ENCODE results near the gene ADGRD1.

The ADGRD1 gene

GRCh38 chr12:131008131-131008912 lies 54.6 kb downstream of the ADGRD1 start:
- TF ChIP-seq SIN3A (IDR thresholded peaks at IDR 0.05; ENCODE audit: borderline replicate concordance, insufficient read depth, low read length) (no peak), REST (IDR thresholded peaks at IDR 0.05; ENCODE audit: insufficient read depth in 1 of 2, low read depth in 2 of 2, low read length in 2 of 2) (no peak), FOXP2 (optimal IDR thresholded peaks at IDR 0.05; ENCODE audit: borderline replicate concordance, extremely low read depth, extremely low read length, insufficient read depth) (no peak), TAF1 (IDR thresholded peaks at IDR 0.05; ENCODE audit: borderline replicate concordance, insufficient read depth, low read length) (no peak), POLR2AphosphoS5 (IDR thresholded peaks at IDR 0.05; ENCODE audit: low read depth, low read length) (no peak)

- TF ChIP-seq TAF1 (IDR thresholded peaks at IDR 0.05; ENCODE audit: borderline replicate concordance, insufficient read depth, low read length), result no peak
- TF ChIP-seq REST (IDR thresholded peaks at IDR 0.05; ENCODE audit: insufficient read depth in 1 of 2, low read depth in 2 of 2, low read length in 2 of 2), result no peak
- TF ChIP-seq SIN3A (IDR thresholded peaks at IDR 0.05; ENCODE audit: borderline replicate concordance, insufficient read depth, low read length), result no peak
Measured at GRCh38 chr12:131008913-131009270, 55.2 kb downstream of the ADGRD1 start.

DNA sequence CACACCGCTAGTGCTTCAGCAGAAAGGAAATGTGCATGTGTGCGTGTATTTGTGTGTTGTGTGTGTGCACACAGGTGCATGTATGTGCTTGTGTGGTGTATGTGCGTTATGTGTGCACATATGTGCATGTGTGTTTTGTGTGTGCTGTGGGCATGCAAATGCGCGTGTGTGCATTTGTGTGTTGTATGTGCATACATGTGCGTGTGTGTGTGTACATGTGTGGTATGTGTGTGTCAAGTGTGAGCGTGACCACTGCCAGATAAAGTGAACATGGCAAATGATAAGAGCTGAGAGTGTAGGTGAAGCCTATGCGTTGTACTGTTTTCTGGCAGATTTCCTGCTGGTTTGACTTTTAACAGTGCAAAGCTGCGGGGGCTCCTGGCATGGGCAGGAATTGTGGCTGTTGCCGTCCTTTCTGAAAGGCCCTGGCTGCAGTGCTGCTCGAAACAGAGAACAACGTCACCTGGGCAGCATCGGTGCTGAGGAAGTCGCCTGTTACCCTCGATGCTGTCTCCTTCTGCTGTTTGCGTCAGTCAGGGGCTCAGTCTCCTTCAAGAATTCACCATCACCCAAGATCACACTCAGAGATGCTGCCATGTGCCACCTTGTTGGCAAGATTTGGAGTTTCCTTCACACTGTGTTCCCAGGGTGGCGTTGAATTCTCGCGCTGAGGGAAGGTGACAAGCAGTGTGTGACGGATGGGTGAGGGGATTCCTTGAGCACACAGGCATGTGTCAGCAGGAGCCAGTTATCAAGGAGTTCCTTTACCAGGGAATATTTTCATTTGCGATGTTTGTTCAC lies 56.1 kb downstream of the ADGRD1 start:
- TF ChIP-seq FOXP2 (optimal IDR thresholded peaks at IDR 0.05; ENCODE audit: borderline replicate concordance, extremely low read depth, extremely low read length, insufficient read depth), result no peak
- no peak for TF ChIP-seq SIN3A (IDR thresholded peaks at IDR 0.05; ENCODE audit: borderline replicate concordance, insufficient read depth, low read length)
- no peak for TF ChIP-seq REST (IDR thresholded peaks at IDR 0.05; ENCODE audit: insufficient read depth in 1 of 2, low read depth in 2 of 2, low read length in 2 of 2)
- TF ChIP-seq POLR2AphosphoS5 (IDR thresholded peaks at IDR 0.05; ENCODE audit: low read depth, low read length), result no peak
- TF ChIP-seq TAF1 (IDR thresholded peaks at IDR 0.05; ENCODE audit: borderline replicate concordance, insufficient read depth, low read length), result no peak

DNA sequence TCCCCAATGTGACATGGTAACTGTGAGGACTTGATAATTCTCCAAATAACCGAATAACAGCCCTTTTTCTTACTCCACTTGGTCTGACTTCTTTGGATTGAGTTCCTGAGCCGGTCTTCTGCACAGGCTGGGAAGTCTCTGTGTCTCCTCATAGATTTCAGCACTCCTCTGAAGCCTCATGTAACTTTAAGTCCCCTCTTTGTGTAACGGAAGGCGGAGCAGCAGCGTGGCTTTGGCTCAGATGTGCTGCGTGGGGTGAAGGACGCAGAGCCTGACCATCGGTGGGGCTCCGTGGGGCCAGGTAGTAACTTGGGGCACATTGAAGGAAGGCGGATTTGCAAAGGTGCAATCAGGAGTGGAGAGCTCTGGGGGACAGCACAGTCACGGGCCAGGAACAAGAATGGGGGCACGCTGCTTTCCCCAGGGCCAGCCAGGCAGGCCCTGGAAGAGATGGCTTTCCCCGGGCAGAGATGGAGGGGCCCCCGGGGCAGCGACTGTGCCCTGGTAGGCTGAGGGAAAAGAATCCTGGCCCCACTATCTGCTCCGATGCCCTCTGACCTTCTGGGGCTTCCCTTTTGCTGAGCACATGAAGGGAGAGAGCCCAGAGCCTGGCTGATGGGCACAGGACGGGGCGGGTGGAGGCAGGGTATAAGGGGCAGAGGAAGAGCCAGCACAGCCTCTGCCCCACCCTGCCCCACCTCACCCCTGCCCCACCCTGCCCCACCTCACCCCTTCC lies 56.9 kb downstream of the ADGRD1 start:
- TF ChIP-seq REST (IDR thresholded peaks at IDR 0.05; ENCODE audit: insufficient read depth in 1 of 2, low read depth in 2 of 2, low read length in 2 of 2) (no peak), FOXP2 (optimal IDR thresholded peaks at IDR 0.05; ENCODE audit: borderline replicate concordance, extremely low read depth, extremely low read length, insufficient read depth) (no peak), SIN3A (IDR thresholded peaks at IDR 0.05; ENCODE audit: borderline replicate concordance, insufficient read depth, low read length) (no peak), POLR2AphosphoS5 (IDR thresholded peaks at IDR 0.05; ENCODE audit: low read depth, low read length) (no peak), TAF1 (IDR thresholded peaks at IDR 0.05; ENCODE audit: borderline replicate concordance, insufficient read depth, low read length) (no peak)

Measured in PFSK-1 (cell line).